LNCAP (cell line): ENCODE data around the gene THSD7A.

Source experiments
- CTCF ChIP-seq: fragments of 450-650 bp; IDR thresholded peaks from 2 replicates; pipeline ENCODE4 v1.5.1; 2017; ENCODE audit warnings: mild to moderate bottlenecking

THSD7A gene

DNA sequence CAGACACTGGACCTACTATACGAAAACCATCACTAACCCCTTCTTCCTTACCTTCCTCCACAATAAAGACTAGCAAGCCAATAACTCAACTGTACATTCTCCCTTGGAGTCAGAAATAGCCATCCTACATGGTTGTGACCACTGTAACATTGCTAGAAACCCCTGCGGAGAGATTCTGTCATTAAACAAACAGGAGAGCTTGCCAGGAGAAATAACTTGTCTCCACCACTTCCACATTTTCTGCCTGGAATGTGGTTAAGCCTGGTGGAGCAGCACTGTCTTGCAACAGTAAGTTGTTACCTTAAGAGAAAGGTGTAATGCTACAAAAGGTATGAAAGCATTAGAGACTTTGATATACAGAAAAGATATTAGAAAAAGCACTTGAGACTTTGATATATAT, 45.8 kb downstream of the THSD7A start:
- TF ChIP-seq CTCF = no peak

DNA sequence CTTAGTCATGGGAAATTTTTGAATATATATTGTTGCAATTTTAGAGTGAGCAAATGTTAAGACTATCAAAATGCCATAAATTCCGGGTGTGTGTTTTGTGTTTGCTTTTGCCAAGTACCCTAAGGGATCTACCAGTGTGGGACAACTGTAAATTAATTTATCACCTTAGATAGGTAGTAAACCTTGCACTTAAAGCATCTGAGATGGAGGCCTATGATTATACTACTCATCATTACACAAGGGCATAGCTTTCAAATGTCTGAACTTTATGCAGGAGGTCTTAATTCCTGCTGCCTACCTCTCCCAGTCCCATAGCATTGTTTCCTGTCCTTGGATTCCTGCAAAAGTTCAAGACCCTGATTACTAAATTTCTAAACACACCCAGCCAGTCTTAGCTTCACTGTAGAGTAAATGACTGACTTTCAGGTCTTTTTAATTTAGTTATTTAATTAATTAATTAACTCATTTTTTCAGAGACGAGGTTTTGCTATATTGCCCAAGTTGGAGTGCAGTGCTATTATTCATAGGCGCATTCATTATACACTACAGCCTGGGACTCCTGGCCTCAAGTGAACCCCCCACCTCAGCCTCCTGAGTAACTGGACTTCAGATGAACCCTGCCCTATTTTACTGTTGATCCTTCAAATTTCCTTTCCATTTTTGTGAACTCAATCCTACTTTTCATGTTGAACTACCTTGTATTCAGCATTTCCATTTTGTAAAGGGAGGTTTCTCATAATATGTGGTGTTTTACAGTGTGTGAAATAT, 47.0 kb downstream of the THSD7A start:
- TF ChIP-seq CTCF = no peak

DNA sequence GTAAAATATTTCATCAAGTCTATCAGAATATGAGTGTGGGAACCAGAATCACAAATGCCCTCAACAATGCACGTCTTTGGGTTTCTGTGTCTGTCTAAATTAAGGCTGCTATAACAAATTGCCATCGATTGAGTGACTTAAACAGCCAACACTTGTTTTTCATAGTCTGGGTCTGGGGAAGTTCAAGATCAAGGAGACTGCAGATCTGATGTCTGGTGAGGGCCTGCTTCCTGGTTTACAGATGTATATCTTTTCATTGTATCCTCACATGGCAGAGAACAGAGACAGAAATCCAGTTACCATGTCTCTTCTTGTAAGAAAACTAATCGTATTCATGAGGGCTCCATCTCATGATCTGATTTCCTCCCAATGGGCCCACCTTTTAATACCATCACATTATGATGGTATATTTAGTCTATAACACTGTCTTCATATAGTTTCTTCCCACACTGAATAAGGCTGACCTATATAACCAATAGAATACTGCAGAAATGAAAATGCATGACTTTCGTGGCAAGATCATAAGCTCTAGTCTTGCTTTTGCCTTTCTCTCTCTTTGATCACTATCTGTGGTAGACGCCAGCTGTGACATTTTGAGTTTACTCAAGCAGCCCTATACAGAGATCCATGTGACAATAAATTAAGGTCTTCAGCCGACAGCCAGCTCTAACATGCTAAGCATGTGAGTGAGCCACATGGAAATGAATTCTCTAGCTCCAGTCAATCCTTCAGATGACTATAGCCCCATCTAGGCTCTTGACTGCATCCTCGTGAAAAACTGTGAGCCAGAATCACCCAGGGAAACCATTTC, 51.9 kb downstream of the THSD7A start:
- TF ChIP-seq CTCF = no peak

DNA sequence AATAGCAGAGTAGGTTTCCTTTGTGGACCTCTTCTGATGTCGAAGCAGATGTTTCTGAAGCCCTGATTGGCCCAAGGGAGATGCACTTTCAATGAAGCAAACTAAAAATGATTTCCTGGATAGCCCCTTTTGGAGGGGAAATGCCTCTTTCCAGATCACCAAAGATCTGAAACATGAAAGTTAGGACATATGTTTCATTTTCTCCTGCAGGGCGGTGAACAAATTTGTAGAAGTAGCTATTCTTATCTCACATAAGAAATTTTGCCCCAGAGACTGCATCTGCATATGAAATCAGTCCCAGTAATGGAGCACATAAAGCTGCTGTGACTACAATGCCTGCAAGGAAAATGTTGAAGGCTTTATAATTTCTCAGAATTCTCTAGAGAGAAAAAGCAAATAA, 56.0 kb downstream of the THSD7A start:
- no peak for TF ChIP-seq CTCF

DNA sequence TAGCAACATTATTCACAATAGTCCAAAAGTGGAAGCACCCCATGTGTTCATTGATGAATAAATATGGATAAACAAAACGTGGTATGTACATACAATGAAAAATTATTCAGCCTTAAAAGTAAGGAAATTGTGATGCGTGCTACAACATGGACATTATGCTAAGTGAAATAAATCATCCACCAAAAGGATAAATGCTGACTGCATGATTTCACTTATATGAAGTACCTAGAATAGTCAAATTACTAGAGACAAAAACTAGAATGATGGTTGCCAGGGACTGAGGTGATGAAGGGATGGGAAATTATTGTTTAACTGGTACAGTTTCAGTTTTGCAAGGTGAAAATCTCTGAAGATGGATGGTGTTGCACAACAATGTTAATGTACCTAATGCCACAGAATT, 56.6 kb downstream of the THSD7A start:
- no peak for TF ChIP-seq CTCF

DNA sequence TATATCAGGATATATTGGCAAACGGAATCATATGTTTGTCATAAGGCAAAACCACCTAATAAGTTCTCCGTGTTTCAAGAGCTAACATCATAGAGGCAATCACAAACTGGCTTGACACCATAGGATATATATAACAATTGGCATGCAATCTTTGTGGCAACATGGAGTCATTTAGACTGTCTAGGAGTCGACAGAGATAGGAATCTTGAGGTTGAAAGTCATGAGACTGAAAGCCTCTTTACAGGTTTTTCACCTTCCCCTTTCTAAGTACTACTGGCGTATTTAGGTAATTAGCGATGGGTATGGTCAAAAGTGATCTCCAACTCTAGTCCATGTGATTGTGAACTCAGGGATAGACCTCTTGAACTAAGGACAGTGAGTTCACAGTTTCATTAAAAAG, 63.7 kb downstream of the THSD7A start:
- no peak for TF ChIP-seq CTCF

DNA sequence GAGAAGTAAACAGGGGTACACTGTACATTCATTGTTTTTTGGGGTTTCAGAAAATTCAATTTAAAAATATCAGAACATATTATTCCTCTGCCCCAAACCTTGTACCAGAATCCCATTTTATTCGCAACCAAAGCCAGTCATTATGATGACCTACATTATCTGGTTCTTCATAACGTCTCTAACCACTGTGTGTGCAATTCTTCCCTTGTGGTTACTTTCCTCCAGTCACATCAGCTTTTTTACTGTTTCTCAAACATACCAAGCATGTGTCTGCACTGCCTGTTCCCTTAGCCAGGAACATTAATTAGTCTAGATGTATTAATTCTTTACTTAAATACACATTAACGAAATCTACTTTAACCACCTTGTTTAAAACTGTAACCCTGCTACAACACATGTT, 64.8 kb downstream of the THSD7A start:
- no peak for TF ChIP-seq CTCF
